DMS114 treated with DMSO at 0.1 percent for 48 hours (cell line): ENCODE data around the gene TFAM.
A peak's percentile ranks its signal among the peaks of the same experiment; 100 is the strongest.
"Not testable (repeated sequence)": the region's sequence is repeated elsewhere in the genome, so short reads cannot be mapped to it uniquely, and the experiment has no call there.

Experiments used
- DNase-seq: peaks from one replicate; lab custom pipeline; 2025; ENCODE audit not compliant: unreplicated experiment; lab: John Stamatoyannopoulos, UW

Gene TFAM

GRCh38 chr10:58372607-58373441 is 12.4 kb upstream of the TFAM start:
- no peak for DNase-seq

GRCh38 chr10:58373442-58373827 is 11.8 kb upstream of the TFAM start:
- DNase-seq = no peak

- DNase-seq = no peak
These were observed 2.7 kb upstream of the TFAM start for GRCh38 chr10:58382489-58382995.

DNA sequence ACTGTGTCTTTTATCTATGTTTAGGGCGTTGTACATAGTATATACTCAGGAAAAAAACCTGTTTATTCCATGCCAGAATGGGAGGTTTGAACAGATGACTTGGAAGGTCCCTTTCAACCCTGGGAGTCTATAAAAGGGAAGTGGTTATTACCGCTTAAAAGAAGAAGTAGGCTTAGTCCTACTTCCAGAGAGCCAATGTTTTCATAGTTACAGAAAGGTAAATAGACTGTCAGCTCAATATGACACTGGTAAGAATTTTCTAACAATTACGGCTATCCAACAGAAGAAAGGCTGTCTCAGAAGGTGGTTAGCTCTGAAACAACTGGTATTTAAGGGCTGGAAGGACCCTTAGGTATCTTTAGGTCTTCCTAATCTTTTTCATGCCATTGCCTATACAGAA is 1.1 kb upstream of the TFAM start:
- no peak for DNase-seq

DNA sequence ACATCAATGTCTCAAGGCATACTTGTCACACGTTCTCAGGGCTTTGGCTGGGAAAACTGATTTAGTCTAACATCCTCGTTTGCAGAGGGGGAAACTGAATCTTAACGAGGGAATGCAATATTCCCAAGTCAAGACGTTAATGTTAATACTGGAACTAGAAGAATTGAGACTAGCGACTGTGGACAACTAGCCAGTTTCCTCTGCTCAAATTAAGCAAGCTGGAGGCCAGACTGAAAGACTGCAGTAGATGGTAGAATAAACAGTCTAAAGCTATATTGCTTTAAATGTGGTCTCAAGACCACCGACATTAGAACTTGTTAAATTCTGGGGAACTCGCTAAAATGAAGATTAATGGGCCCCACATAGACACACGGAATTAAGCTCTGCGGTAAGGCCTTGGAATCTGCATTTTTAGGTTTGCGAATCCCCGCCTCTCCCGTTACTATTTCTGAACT is 639 bp upstream of the TFAM start:
- DNase-seq = no peak

GRCh38 chr10:58385784-58386112 is 538 bp downstream of the TFAM start:
- DNase-seq = no peak

DNA sequence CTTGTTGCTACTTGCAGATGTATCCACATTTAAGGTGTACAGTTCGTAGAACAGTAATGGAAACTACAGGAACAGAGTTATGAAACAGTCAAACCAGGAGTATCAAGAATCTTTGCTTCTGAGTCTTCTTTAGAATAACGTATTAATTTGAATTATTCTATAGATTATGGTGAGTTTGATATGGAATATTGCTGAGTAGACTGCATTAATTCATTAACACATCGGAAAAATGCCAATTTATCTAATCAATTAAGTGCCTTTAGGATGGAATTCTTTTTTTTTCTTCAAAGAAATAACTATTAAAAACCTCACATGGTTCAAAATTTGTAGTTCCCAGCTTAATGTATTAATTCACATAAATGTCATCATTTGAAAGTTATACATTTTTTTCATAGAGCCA is 3.8 kb downstream of the TFAM start:
- no peak for DNase-seq

DNA sequence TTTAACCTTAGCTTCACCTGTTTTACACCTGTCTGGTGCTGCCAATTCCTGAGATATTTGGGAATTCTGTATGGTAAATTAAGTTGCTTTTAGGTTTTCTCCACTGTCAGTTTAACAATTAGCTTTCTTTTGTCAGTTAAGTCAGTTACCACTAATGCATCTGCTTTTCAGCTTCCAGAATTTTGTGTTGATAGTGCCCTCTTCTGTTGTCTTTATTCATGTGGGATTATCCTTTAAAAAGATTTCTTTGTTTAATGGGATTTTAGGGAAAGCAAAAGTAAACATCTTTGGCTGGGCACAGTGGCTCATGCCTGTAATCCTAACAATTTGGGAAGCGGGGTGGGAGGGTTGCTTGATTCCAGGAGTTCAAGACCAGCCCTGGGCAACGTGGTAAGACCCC is 8.1 kb downstream of the TFAM start:
- DNase-seq = no peak

GRCh38 chr10:58394471-58394870 is 9.3 kb downstream of the TFAM start:
- no peak for DNase-seq

DNA sequence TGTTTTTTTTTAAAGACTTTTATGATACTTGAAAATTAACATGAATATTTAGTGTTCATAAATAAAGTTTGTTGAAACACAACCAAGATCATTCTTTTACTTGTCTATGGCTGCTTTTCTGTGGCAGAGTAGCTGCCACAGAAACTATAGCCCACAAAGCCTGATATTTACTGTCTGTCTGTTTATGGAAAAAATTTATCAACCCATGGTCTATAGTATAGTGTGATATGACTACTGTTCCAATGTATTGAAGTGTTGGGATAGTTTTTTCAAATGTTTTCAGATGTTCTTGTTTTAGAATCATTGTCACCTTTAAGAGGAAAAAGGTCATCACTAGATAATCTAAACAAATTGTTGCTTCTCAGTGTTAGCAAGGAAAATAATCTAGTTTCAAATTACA is 10.8 kb downstream of the TFAM start:
- no peak for DNase-seq

GRCh38 chr10:58397830-58398229 is 12.6 kb downstream of the TFAM start:
- DNase-seq = no peak

- no peak for DNase-seq
These were observed 14.2 kb downstream of the TFAM start for GRCh38 chr10:58399410-58399809.

GRCh38 chr10:58400609-58401008 is 15.4 kb downstream of the TFAM start:
- no peak for DNase-seq

DNA sequence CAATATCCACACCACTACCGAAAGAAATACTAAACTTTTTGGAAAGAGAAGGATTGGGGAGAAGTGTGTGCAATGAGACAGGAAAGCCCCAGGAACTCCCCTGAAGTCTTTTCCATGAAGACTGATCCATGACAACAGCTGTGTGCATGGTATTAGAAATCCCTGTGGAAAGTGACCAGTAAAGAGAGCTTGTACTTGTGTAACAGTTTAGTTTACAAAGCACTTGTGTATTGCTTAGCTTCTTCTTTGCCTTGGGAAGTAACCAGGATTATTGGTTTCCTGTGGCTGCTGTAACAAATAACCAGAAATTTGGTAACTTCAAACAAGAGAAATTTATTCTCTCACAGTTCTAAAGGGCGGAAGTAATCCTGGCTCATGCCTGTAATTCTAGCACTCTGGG is 18.8 kb downstream of the TFAM start:
- DNase-seq = no peak

DNA sequence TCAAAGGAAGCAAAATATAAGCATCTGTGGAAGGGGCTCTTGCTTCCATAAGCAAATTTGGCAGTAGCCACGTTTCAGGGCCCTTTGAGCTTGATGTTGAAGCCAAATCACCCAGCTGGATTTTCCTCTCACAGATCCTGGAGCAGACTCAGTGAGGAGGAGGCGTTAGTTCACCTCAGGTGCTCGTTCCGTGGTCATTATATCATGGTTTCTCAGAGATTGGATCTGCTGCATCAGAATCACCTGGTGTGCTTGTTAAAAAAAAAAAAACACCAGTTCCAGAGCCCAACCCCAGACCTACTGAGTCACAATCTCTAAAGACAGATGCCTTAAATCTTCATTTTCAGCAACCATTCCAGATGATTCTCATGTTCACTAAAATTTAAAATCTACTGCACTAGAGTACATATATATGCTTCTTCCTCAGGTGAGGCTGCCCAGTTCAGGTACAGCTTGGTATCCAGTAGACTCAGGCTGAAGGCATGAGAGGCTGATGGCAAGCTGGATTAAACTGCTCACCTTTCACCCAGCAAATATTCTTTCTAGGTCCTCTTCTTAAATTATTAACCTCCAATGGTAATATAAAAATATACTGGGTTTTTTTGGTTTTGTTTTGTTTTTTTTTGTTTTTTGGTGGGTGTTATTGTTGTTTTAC is 24.9 kb downstream of the TFAM start:
- no peak for DNase-seq

DNA sequence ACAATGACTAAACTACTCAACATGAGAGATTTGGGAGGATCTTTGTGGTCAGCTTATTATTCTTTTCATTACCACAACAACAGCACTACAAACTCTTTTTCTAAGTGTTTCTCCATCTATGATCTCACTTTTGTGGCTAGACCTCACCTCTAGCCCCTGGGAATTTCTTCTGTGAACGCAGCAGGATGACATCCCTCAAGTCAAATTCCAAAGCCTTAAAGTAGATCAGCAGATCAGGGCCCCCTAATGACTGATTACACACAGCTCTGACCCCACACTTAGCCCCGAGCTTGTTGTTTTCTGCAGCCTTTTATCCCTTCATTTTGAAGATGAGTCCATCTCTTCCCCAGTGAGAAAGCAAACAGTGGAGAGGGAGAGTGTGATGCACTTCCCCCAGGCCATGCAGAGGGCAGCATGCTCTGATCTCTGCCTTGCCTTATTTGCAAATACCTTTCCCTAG is 27.3 kb downstream of the TFAM start:
- DNase-seq = no peak

- DNase-seq = peak; percentile 42
These were observed 29.2 kb downstream of the TFAM start for GRCh38 chr10:58414270-58415041.

DNA sequence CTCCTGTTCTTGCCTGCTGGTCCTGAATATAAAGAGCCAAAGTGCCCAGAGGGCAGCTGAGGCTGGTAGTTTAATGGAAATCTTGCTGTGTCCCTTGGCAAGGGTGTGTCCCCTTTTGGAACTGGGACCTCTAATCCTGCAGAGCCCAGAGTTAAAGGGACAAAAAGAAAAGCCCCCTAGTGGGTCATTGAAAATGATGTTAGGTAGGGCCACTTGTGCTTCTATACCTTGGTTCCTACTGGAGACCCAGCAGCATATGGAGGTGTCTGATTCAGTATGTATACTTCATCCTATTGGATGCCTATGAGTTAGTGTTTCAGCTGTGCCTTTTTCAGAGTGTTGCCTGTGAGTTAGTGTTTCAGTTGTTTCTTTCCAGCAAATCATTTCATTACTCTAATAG is 30.5 kb downstream of the TFAM start:
- DNase-seq = no peak

- not testable (repeated sequence) for DNase-seq
These were observed 32.7 kb downstream of the TFAM start for GRCh38 chr10:58417902-58418301.

GRCh38 chr10:58424176-58424575 is 39.0 kb downstream of the TFAM start:
- DNase-seq = no peak

- not testable (repeated sequence) for DNase-seq
These were observed 43.2 kb downstream of the TFAM start for GRCh38 chr10:58428436-58428835.

GRCh38 chr10:58431903-58432302 is 46.7 kb downstream of the TFAM start:
- no peak for DNase-seq
